Vagina (tissue), 2 donors: ENCODE data around the gene TNRC6B. TPM values are rescaled to one million over a fixed set of nuclear protein-coding genes. Genes with fewer than 3 reads are reported as not detected.
"Not testable (repeated sequence)": the region's sequence is repeated elsewhere in the genome, so short reads cannot be mapped to it uniquely, and the experiment has no call there.

Source experiments
- DNase-seq, 2 donors: peaks; one replicate each; pipeline ENCODE4 v3.0.0-alpha.2; 2017; ENCODE audit errors: extremely low spot score in 2 of 2
- H3K27ac ChIP-seq: fragments of 200-600 bp; sonication (generic); one replicate; pipeline ENCODE4 v1.5.1; 2019
- H3K27me3 ChIP-seq: fragments of 200-600 bp; sonication (generic); one replicate; pipeline ENCODE4 v1.5.1; 2019
- H3K36me3 ChIP-seq, 2 donors: fragments of 200-600 bp; sonication (generic); one replicate each; pipeline ENCODE4 v1.5.1; 2017 to 2019
- H3K4me1 ChIP-seq: fragments of 200-600 bp; sonication (generic); one replicate; pipeline ENCODE4 v1.5.1; 2019
- H3K4me3 ChIP-seq, 2 donors: fragments of 200-600 bp; sonication (generic); 1 replicate in 1 of 2; 2 replicates in 1 of 2; pipeline ENCODE4 v1.5.1; 2016 to 2019
- H3K9me3 ChIP-seq: fragments of 200-600 bp; sonication (generic); one replicate; pipeline ENCODE4 v1.5.1; 2019
- POLR2A ChIP-seq, 2 donors: fragments of 450-650 bp; IDR thresholded peaks; one replicate each; pipeline ENCODE4 v1.6.1; 2017; ENCODE audit warnings: antibody characterized with exemption in 2 of 2, mild to moderate bottlenecking in 2 of 2, moderate library complexity in 2 of 2
- POLR2AphosphoS5 ChIP-seq, 2 donors: sonication (generic); formaldehyde crosslinking; IDR thresholded peaks; one replicate each; pipeline ENCODE4 v1.9.0; 2017; ENCODE audit warnings: antibody characterized with exemption in 2 of 2, mild to moderate bottlenecking in 2 of 2, low read depth in 1 of 2; ENCODE audit not compliant: insufficient read depth in 1 of 2
- intact Hi-C: fragments of 100-400 bp; cut with DNase I; formaldehyde crosslinking; loops from one replicate; pipeline ENCODE4 v1.15.1; 2023
- total RNA-seq: library from RNA; depleted of rRNA; stranded (reverse); fragments of >200 nt; gene quantifications from one replicate; pipeline ENCODE4 v1.2.3, GENCODE V29; 2016
- TF ChIP-seq, protein P1 (sequence below), 3 experiments: fragments of 450-650 bp in 2 of 3; fragments of 200-600 bp in 1 of 3; sonication (generic) in 1 of 3; IDR thresholded peaks; one replicate each; pipeline ENCODE4 v1.5.1; 2017 to 2019; ENCODE audit warnings: antibody characterized with exemption in 3 of 3, mild to moderate bottlenecking in 2 of 3, moderate library complexity in 2 of 3

Gene TNRC6B
- total RNA-seq, 1 donor from 2014 or later, result 32.7 TPM

DNA sequence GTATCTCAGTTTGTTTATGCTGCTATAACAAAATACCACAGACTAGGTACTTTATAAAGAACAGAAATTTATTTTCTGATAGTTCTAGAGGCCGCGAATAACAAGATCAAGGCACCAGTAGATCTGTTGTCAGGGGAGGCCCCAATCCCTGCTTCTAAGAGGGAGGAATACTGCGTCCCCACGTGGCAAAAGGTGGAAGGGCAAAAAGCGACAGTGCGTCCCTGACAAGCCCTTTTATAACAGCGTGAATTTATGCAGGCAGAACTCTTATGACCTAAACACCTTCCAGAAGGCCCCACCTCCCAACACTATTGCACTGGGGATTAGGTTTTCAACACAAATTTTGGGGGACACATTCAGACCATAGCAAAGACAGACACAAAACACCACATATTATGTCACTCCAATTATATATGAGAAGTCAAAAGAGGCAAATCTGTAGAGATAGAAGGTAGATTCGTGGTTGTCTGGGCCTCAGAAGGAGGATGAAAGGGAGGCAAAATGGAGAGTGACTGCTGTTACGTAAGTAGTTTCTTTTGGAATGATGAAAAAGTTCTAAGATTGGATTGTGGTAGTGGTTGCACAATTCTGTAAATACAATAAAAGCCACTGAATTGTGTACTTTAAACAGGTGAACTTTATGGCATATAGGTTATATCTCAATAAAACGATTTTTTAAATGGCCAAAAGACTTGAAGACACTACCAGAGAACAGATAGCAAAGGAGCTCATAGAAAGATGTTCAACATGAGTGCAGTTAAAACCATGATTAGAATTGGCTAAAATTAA is 30.1 kb upstream of the TNRC6B start:
- Histone ChIP-seq H3K4me3 (no peak overlapping the region), H3K9me3 (no peaks in the 10 kb centered on the region), H3K36me3 (no peaks in the 10 kb centered on the region), H3K27ac (no peak overlapping the region), H3K27me3 (no peaks in the 10 kb centered on the region), H3K4me1 (no peaks in the 10 kb centered on the region)
- TF ChIP-seq POLR2A (IDR thresholded peaks at IDR 0.05) (no peak), POLR2AphosphoS5 (IDR thresholded peaks at IDR 0.05; ENCODE audit: insufficient read depth in 1 of 2, low read depth in 1 of 2) (no peak)
- TF ChIP-seq, protein P1, sequence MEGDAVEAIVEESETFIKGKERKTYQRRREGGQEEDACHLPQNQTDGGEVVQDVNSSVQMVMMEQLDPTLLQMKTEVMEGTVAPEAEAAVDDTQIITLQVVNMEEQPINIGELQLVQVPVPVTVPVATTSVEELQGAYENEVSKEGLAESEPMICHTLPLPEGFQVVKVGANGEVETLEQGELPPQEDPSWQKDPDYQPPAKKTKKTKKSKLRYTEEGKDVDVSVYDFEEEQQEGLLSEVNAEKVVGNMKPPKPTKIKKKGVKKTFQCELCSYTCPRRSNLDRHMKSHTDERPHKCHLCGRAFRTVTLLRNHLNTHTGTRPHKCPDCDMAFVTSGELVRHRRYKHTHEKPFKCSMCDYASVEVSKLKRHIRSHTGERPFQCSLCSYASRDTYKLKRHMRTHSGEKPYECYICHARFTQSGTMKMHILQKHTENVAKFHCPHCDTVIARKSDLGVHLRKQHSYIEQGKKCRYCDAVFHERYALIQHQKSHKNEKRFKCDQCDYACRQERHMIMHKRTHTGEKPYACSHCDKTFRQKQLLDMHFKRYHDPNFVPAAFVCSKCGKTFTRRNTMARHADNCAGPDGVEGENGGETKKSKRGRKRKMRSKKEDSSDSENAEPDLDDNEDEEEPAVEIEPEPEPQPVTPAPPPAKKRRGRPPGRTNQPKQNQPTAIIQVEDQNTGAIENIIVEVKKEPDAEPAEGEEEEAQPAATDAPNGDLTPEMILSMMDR (IDR thresholded peaks at IDR 0.05), result no peak
- intact Hi-C loops, result no loop called here
- no peak for DNase-seq

DNA sequence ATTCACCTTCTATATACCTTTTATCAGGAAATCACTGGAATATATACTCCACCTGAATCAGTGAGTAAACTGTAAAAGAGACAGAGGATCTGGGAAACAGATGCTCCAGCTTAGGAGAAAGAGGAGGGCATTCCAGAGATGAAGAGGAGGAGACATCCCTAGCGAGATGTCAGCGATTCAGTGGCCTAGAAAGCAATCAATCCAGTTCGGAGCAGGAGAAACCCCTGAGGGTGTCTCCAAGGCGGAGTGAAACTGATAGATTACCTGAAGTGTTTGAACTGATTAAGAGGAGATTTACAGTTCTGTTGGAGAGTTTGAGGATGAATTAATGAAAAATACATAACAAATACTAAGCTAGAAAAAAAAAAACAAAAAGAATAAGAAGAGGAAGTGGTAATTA is 24.5 kb upstream of the TNRC6B start:
- intact Hi-C loops, result no loop called here
- no peaks in the 10 kb centered on the region for H3K9me3 ChIP-seq
- TF ChIP-seq POLR2AphosphoS5 (IDR thresholded peaks at IDR 0.05; ENCODE audit: insufficient read depth in 1 of 2, low read depth in 1 of 2), result no peak
- TF ChIP-seq POLR2A (IDR thresholded peaks at IDR 0.05), result no peak
- TF ChIP-seq, protein P1 (IDR thresholded peaks at IDR 0.05), result no peak
- DNase-seq, result no peak
- H3K27me3 ChIP-seq, result no peaks in the 10 kb centered on the region
- H3K4me3 ChIP-seq, result no peak overlapping the region
- no peaks in the 10 kb centered on the region for H3K36me3 ChIP-seq
- peaks cover 11% of the 10 kb centered on the region for H3K4me1 ChIP-seq
- H3K27ac ChIP-seq, result no peak overlapping the region

DNA sequence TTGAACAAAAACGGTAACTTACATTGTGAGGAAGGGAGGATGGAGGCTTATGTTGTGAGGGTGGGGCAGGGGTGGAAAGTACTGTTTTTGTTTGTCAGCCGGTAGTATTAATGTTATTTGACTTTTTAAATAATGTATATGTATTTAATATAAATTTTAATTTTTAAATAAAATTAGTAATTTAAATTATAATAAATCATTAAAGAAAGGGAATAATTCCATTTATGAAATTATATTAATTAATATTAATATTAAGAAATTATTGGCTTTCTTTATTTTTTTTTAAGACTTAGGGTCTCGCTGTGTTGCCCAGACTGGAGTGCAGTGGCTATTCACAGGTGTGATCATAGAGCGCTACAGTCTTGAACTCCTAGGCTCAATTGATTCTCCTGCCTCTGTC is 24.0 kb upstream of the TNRC6B start:
- Histone ChIP-seq H3K4me1 (peaks cover 11% of the 10 kb centered on the region), H3K4me3 (no peak overlapping the region), H3K27me3 (no peaks in the 10 kb centered on the region), H3K9me3 (no peaks in the 10 kb centered on the region), H3K36me3 (no peaks in the 10 kb centered on the region), H3K27ac (no peak overlapping the region)
- no peak for DNase-seq
- intact Hi-C loops, result no loop called here
- TF ChIP-seq POLR2A (IDR thresholded peaks at IDR 0.05) (no peak), POLR2AphosphoS5 (IDR thresholded peaks at IDR 0.05; ENCODE audit: insufficient read depth in 1 of 2, low read depth in 1 of 2) (no peak)
- TF ChIP-seq, protein P1 (IDR thresholded peaks at IDR 0.05), result no peak

DNA sequence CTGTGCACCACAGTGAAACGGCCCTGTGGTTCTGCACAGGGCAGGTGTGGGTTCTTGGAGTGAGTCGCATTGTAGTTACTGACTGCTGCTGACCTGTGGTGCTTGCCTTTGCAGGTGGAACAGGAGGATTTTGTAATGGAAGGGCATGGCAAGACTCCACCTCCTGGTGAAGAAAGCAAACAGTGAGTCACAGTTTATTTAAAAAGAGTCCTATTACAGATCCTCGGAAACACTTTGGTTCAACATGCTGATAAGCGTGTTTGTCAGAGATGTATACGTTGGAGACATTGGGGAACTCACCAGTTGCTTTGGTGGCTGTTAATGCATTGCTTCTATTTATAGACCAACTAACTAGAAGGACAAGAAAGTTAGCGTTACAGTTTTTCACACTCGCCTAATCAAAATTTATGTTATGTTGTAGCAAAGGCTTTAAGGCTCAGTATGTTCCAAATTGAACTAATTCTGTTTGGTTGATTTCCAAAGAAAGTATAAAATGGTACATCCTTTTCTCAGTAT is 21.7 kb upstream of the TNRC6B start:
- Histone ChIP-seq H3K9me3 (no peaks in the 10 kb centered on the region), H3K27me3 (no peaks in the 10 kb centered on the region), H3K4me1 (peaks cover 11% of the 10 kb centered on the region), H3K36me3 (no peaks in the 10 kb centered on the region), H3K27ac (no peak overlapping the region), H3K4me3 (no peak overlapping the region)
- intact Hi-C loops, result no loop called here
- peak in 1 of 2 donors; percentile 44 for TF ChIP-seq POLR2AphosphoS5 (IDR thresholded peaks at IDR 0.05; ENCODE audit: insufficient read depth in 1 of 2, low read depth in 1 of 2)
- no peak for TF ChIP-seq POLR2A (IDR thresholded peaks at IDR 0.05)
- DNase-seq, result no peak

DNA sequence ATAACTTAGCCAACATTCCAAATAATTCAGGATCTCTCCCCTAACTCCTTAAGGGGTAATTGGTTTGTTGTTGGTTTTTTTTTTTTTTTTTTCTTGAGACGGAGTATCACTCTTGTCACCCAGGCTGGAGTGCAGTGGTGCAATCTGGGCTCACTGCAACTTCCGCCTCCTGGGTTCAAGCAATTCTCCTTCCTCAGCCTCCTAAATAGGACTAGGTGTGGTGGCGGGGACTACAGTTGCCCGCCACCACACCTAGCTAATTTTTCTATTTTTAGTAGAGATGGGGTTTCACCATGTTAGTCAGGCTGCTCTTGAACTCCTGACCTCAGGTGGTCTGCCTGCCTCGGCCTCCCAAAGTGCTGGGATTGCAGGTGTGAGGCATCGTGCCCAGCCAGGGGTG is 21.0 kb upstream of the TNRC6B start:
- H3K27ac ChIP-seq, intact Hi-C loops: not testable (repeated sequence)

DNA sequence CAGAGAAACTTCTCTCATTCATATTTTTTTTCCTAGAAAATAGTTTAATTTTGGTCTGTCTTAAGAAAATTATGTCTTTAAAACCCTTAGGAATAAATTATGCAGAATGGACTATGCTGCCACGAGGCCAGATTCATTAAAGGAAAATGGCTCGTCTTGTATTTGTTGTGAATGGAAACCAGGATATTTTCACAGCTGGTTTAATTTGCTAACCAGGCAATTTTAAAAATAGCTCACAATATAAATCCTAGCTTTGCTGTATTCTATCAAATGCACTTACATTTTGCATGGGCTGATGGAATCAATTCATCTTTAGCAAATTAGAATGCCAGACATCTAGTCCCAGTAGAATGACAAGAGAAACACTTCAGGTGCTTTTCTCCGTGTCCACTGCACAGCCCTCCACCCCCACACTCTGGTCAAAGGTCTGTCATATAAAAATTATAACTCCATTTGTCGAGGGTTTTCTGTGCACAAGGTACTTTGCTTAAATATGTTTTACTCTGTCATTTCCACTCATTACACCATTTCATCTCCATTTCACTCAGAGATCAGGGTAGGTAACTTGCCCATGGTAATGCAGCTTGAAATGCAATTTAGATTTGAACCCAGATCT is 20.3 kb upstream of the TNRC6B start:
- Histone ChIP-seq H3K4me3 (no peak overlapping the region), H3K27ac (no peak overlapping the region), H3K27me3 (no peaks in the 10 kb centered on the region), H3K36me3 (no peaks in the 10 kb centered on the region), H3K9me3 (no peaks in the 10 kb centered on the region), H3K4me1 (peaks cover 11% of the 10 kb centered on the region)
- TF ChIP-seq POLR2AphosphoS5 (IDR thresholded peaks at IDR 0.05; ENCODE audit: insufficient read depth in 1 of 2, low read depth in 1 of 2) (no peak), POLR2A (IDR thresholded peaks at IDR 0.05) (no peak)
- TF ChIP-seq, protein P1 (IDR thresholded peaks at IDR 0.05), result no peak
- DNase-seq, result no peak
- intact Hi-C loops, result no loop called here

More for the DNA sequence above, 21.0 kb upstream of the TNRC6B start:
- H3K36me3 ChIP-seq, H3K27me3 ChIP-seq, DNase-seq, H3K4me3 ChIP-seq, H3K9me3 ChIP-seq: not testable (repeated sequence)
- H3K4me1 ChIP-seq, result peaks cover 11% of the 10 kb centered on the region
